ENCODE measurements around the gene OR1E2.
"Not testable (repeated sequence)": the region's sequence is repeated elsewhere in the genome, so short reads cannot be mapped to it uniquely, and the experiment has no call there.

The OR1E2 gene

GRCh38 chr17:3448059-3448665, 14.5 kb upstream of the OR1E2 start:
- no peak overlapping the region for H3K27ac ChIP-seq (ENCODE audit: low read depth, low read length)
- no peaks in the 10 kb centered on the region for H3K27me3 ChIP-seq (ENCODE audit: control insufficient read depth in 5 of 5, insufficient read depth in 4 of 5, low read length in 5 of 5)
- no peaks in the 10 kb centered on the region for H3K36me3 ChIP-seq (ENCODE audit: control insufficient read depth in 5 of 5, insufficient read depth in 5 of 5, low read length in 5 of 5)
- no peak overlapping the region for H3K9ac ChIP-seq (ENCODE audit: low read length in 5 of 5)
- peaks cover 0 to 5% (median 0%) of the 10 kb centered on the region in 5 donors for H3K4me1 ChIP-seq (ENCODE audit: control insufficient read depth in 5 of 5, insufficient read depth in 5 of 5, low read length in 5 of 5)
- H3K4me3 ChIP-seq (ENCODE audit: low read depth in 1 of 5, low read length in 5 of 5) = no peak overlapping the region
- peaks cover 0 to 4% (median 0%) of the 10 kb centered on the region in 5 donors for H3K9me3 ChIP-seq (ENCODE audit: control insufficient read depth in 5 of 5, low read length in 5 of 5)

GRCh38 chr17:3447625-3448024, 14.0 kb upstream of the OR1E2 start:
- Histone ChIP-seq H3K4me1 (ENCODE audit: control insufficient read depth in 5 of 5, insufficient read depth in 5 of 5, low read length in 5 of 5) (peaks cover 0 to 5% (median 0%) of the 10 kb centered on the region in 5 donors), H3K36me3 (ENCODE audit: control insufficient read depth in 5 of 5, insufficient read depth in 5 of 5, low read length in 5 of 5) (no peaks in the 10 kb centered on the region), H3K9me3 (ENCODE audit: control insufficient read depth in 5 of 5, low read length in 5 of 5) (peaks cover 0 to 4% (median 0%) of the 10 kb centered on the region in 5 donors), H3K27ac (ENCODE audit: low read depth, low read length) (no peak overlapping the region), H3K4me3 (ENCODE audit: low read depth in 1 of 5, low read length in 5 of 5) (no peak overlapping the region), H3K27me3 (ENCODE audit: control insufficient read depth in 5 of 5, insufficient read depth in 4 of 5, low read length in 5 of 5) (no peaks in the 10 kb centered on the region), H3K9ac (ENCODE audit: low read length in 5 of 5) (no peak overlapping the region)

- Histone ChIP-seq H3K4me1 (ENCODE audit: control insufficient read depth in 5 of 5, insufficient read depth in 5 of 5, low read length in 5 of 5) (no peaks in the 10 kb centered on the region), H3K27ac (ENCODE audit: low read depth, low read length) (no peak overlapping the region), H3K9ac (ENCODE audit: low read length in 5 of 5) (no peak overlapping the region), H3K36me3 (ENCODE audit: control insufficient read depth in 5 of 5, insufficient read depth in 5 of 5, low read length in 5 of 5) (no peaks in the 10 kb centered on the region), H3K4me3 (ENCODE audit: low read depth in 1 of 5, low read length in 5 of 5) (no peak overlapping the region), H3K27me3 (ENCODE audit: control insufficient read depth in 5 of 5, insufficient read depth in 4 of 5, low read length in 5 of 5) (no peaks in the 10 kb centered on the region), H3K9me3 (ENCODE audit: control insufficient read depth in 5 of 5, low read length in 5 of 5) (no peaks in the 10 kb centered on the region)
These were observed 6.8 kb upstream of the OR1E2 start for GRCh38 chr17:3440451-3440850.

GRCh38 chr17:3438368-3438767, 4.7 kb upstream of the OR1E2 start:
- H3K27ac ChIP-seq (ENCODE audit: low read depth, low read length) = no peak overlapping the region
- no peaks in the 10 kb centered on the region for H3K9me3 ChIP-seq (ENCODE audit: control insufficient read depth in 5 of 5, low read length in 5 of 5)
- H3K9ac ChIP-seq (ENCODE audit: low read length in 5 of 5) = no peak overlapping the region
- no peaks in the 10 kb centered on the region for H3K27me3 ChIP-seq (ENCODE audit: control insufficient read depth in 5 of 5, insufficient read depth in 4 of 5, low read length in 5 of 5)
- no peak overlapping the region for H3K4me3 ChIP-seq (ENCODE audit: low read depth in 1 of 5, low read length in 5 of 5)
- no peaks in the 10 kb centered on the region for H3K36me3 ChIP-seq (ENCODE audit: control insufficient read depth in 5 of 5, insufficient read depth in 5 of 5, low read length in 5 of 5)
- no peaks in the 10 kb centered on the region for H3K4me1 ChIP-seq (ENCODE audit: control insufficient read depth in 5 of 5, insufficient read depth in 5 of 5, low read length in 5 of 5)

GRCh38 chr17:3433215-3433614, 426 bp downstream of the OR1E2 start:
- H3K27me3 ChIP-seq (ENCODE audit: control insufficient read depth in 5 of 5, insufficient read depth in 4 of 5, low read length in 5 of 5); H3K4me3 ChIP-seq (ENCODE audit: low read depth in 1 of 5, low read length in 5 of 5); H3K9me3 ChIP-seq (ENCODE audit: control insufficient read depth in 5 of 5, low read length in 5 of 5); H3K4me1 ChIP-seq (ENCODE audit: control insufficient read depth in 5 of 5, insufficient read depth in 5 of 5, low read length in 5 of 5); H3K27ac ChIP-seq (ENCODE audit: low read depth, low read length); H3K9ac ChIP-seq (ENCODE audit: low read length in 5 of 5); H3K36me3 ChIP-seq (ENCODE audit: control insufficient read depth in 5 of 5, insufficient read depth in 5 of 5, low read length in 5 of 5): not testable (repeated sequence)

- Histone ChIP-seq H3K27me3 (ENCODE audit: control insufficient read depth in 5 of 5, insufficient read depth in 4 of 5, low read length in 5 of 5) (no peaks in the 10 kb centered on the region), H3K27ac (ENCODE audit: low read depth, low read length) (no peak overlapping the region), H3K4me1 (ENCODE audit: control insufficient read depth in 5 of 5, insufficient read depth in 5 of 5, low read length in 5 of 5) (no peaks in the 10 kb centered on the region), H3K9ac (ENCODE audit: low read length in 5 of 5) (no peak overlapping the region), H3K36me3 (ENCODE audit: control insufficient read depth in 5 of 5, insufficient read depth in 5 of 5, low read length in 5 of 5) (no peaks in the 10 kb centered on the region), H3K4me3 (ENCODE audit: low read depth in 1 of 5, low read length in 5 of 5) (no peak overlapping the region), H3K9me3 (ENCODE audit: control insufficient read depth in 5 of 5, low read length in 5 of 5) (peaks cover 0 to 3% (median 0%) of the 10 kb centered on the region in 5 donors)
These were observed 15.4 kb downstream of the OR1E2 start for GRCh38 chr17:3418222-3418621.

GRCh38 chr17:3415610-3416009, 18.0 kb downstream of the OR1E2 start:
- no peaks in the 10 kb centered on the region for H3K27me3 ChIP-seq (ENCODE audit: control insufficient read depth in 5 of 5, insufficient read depth in 4 of 5, low read length in 5 of 5)
- H3K9ac ChIP-seq (ENCODE audit: low read length in 5 of 5) = no peak overlapping the region
- H3K4me3 ChIP-seq (ENCODE audit: low read depth in 1 of 5, low read length in 5 of 5) = no peak overlapping the region
- H3K9me3 ChIP-seq (ENCODE audit: control insufficient read depth in 5 of 5, low read length in 5 of 5) = peaks cover 0 to 3% (median 0%) of the 10 kb centered on the region in 5 donors
- H3K36me3 ChIP-seq (ENCODE audit: control insufficient read depth in 5 of 5, insufficient read depth in 5 of 5, low read length in 5 of 5) = no peaks in the 10 kb centered on the region
- no peaks in the 10 kb centered on the region for H3K4me1 ChIP-seq (ENCODE audit: control insufficient read depth in 5 of 5, insufficient read depth in 5 of 5, low read length in 5 of 5)
- H3K27ac ChIP-seq (ENCODE audit: low read depth, low read length) = no peak overlapping the region

GRCh38 chr17:3412216-3412615, 21.4 kb downstream of the OR1E2 start:
- H3K27me3 ChIP-seq (ENCODE audit: control insufficient read depth in 5 of 5, insufficient read depth in 4 of 5, low read length in 5 of 5); H3K4me3 ChIP-seq (ENCODE audit: low read depth in 1 of 5, low read length in 5 of 5); H3K27ac ChIP-seq (ENCODE audit: low read depth, low read length); H3K9ac ChIP-seq (ENCODE audit: low read length in 5 of 5); H3K4me1 ChIP-seq (ENCODE audit: control insufficient read depth in 5 of 5, insufficient read depth in 5 of 5, low read length in 5 of 5); H3K36me3 ChIP-seq (ENCODE audit: control insufficient read depth in 5 of 5, insufficient read depth in 5 of 5, low read length in 5 of 5): not testable (repeated sequence)
- H3K9me3 ChIP-seq (ENCODE audit: control insufficient read depth in 5 of 5, low read length in 5 of 5) = peaks cover 3 to 11% (median 5%) of the 10 kb centered on the region in 5 donors

- Histone ChIP-seq H3K9me3 (ENCODE audit: control insufficient read depth in 5 of 5, low read length in 5 of 5) (peaks cover 3 to 17% (median 9%) of the 10 kb centered on the region in 5 donors), H3K27ac (ENCODE audit: low read depth, low read length) (no peak within 1 kb of the TSS), H3K27me3 (ENCODE audit: control insufficient read depth in 5 of 5, insufficient read depth in 4 of 5, low read length in 5 of 5) (no peaks in the 10 kb centered on the region), H3K36me3 (ENCODE audit: control insufficient read depth in 5 of 5, insufficient read depth in 5 of 5, low read length in 5 of 5) (no peaks in the 10 kb centered on the region), H3K4me3 (ENCODE audit: low read depth in 1 of 5, low read length in 5 of 5) (no peak within 1 kb of the TSS), H3K4me1 (ENCODE audit: control insufficient read depth in 5 of 5, insufficient read depth in 5 of 5, low read length in 5 of 5) (no peaks in the 10 kb centered on the region), H3K9ac (ENCODE audit: low read length in 5 of 5) (no peak within 1 kb of the TSS)
These were observed 22.6 kb downstream of the OR1E2 start, which contains the start of gene OR3A3 for GRCh38 chr17:3411070-3411469. Gene OR3A3 (plus strand): TSS chr17:3411370.

- H3K4me1 ChIP-seq (ENCODE audit: control insufficient read depth in 5 of 5, insufficient read depth in 5 of 5, low read length in 5 of 5); H3K4me3 ChIP-seq (ENCODE audit: low read depth in 1 of 5, low read length in 5 of 5); H3K27me3 ChIP-seq (ENCODE audit: control insufficient read depth in 5 of 5, insufficient read depth in 4 of 5, low read length in 5 of 5); H3K27ac ChIP-seq (ENCODE audit: low read depth, low read length); H3K9ac ChIP-seq (ENCODE audit: low read length in 5 of 5); H3K36me3 ChIP-seq (ENCODE audit: control insufficient read depth in 5 of 5, insufficient read depth in 5 of 5, low read length in 5 of 5): not testable (repeated sequence)
- peaks cover 2 to 17% (median 11%) of the 10 kb centered on the region in 5 donors for H3K9me3 ChIP-seq (ENCODE audit: control insufficient read depth in 5 of 5, low read length in 5 of 5)
These were observed 29.8 kb downstream of the OR1E2 start for GRCh38 chr17:3403856-3404255.
